Stimulated activated CD8-positive, alpha-beta memory T cell treated with anti-CD3 and anti-CD28 coated beads, Interleukin-7, amount 100 ng/mL, for 1 hour (primary cell): ENCODE results near the gene KLLN.
"Not testable (repeated sequence)": the region's sequence is repeated elsewhere in the genome, so short reads cannot be mapped to it uniquely, and the experiment has no call there.

Experiments used
- DNase-seq, 2 donors: peaks; one replicate each; pipeline ENCODE4 v3.0.0-alpha.2; 2020; ENCODE audit warnings: low read depth in 2 of 2

KLLN gene

DNA sequence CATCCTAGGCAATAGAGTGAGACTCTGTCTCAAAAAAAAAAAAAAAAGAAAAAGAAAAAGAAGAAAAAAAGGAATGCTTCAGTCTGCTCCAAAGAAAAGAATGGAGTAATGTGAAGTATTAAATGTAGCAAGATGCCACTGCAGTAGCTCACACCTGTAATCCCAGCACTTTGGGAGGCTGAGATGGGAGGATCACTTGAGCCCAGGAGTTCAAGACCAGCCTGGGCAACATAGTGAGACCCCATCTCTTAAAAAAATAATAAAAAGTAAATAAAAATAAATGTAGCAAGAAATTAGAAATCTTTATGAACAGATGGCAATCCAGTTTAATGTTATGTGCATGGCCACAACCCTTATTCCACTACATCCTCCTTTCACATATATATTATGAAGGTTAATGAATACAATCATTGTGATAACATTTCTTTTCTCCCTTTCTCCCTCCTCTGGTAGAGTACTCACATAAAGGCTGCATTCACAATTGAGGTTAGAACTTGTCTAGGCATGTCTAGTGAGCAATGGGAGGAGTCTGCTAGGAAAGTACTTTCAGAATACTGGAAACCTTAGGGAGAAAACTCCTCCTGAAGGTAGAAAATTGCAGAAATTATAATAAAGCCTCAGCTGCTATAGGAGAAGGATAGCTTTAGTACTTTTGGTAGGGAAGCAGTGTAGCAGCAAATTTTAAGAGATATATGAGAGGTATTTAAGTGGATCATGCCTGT lies 20.4 kb downstream of the KLLN start:
- no peak for DNase-seq

DNA sequence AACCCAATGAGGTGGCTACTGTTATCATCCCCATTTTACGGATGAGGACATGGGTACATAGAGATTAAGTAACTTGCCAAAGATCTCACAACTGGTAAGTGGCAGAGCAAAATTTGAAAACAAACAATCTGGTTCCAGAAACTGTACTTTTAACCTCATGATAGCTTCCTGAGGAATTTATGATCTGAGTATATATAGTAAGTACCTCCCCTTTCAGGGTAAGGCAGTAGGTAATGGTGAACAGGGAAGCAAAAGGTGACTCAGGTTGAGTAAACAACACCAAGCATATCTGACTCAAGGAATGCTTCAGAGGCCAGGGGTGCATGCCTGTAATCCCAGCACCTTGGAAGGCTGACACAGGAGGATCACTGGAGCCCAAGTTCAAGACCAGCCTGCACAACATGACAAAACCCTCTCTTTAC lies 21.1 kb downstream of the KLLN start:
- no peak for DNase-seq

DNA sequence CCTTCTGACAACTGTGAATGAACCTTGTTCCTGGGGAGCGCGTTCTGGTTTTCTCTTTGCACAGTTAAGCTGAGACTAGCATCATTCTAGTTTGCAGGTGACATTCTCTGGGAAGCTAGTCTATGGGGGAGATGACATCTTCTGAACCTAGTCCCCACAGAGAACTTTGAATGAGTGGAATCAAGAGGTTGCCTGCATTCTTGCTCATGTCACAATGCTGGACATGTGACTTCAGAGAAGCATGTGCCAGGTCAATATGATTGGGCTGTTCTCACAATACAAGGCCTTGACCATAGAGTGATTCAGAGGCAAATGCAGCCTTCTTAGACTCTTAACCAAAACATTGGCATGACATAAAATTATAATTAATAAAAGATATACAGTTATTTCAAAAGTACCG lies 22.1 kb downstream of the KLLN start:
- no peak for DNase-seq

DNA sequence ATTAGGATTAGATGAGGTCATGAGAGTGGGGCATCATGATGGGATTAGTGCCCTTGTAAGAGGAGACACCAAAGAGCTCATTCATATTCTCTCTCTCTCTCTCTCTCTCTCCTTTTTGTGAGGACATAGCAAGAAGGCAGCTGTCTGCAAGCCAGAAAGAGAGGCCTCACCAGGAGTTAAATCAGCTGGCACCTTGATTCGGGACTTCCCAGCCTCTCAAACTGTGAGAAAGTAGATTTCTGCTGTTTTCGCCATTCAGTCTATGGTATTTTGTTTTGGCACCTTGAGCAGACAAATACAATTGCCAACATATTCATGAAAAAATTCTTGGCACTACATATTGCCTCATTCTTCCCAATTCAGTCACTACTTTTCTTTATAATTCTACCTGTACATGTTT lies 24.7 kb downstream of the KLLN start:
- no peak for DNase-seq

DNA sequence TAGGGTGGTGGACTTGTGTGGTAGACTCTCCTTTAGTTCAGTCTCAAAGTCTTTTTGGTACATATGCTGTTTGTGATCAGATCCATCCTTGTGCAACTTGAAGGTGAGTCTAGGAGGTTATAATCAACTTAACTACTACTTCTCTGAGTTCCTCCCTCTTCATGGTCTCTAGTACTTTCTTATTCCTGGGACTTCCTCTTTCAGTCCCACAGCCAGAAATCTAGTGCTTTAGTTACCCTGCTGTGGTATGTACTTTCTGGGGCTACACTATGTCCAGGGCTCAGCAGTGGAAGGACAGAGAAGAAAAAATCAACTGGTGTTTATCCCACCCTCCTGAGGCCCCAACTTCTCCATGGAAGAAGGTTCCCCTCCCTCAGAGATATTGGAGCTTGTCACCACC lies 25.9 kb downstream of the KLLN start:
- DNase-seq = no peak

- DNase-seq = no peak
These were observed 27.2 kb downstream of the KLLN start for GRCh38 chr10:87836098-87836497.

GRCh38 chr10:87829986-87830729 lies 33.2 kb downstream of the KLLN start:
- no peak for DNase-seq

GRCh38 chr10:87829051-87829450 lies 34.3 kb downstream of the KLLN start:
- not testable (repeated sequence) for DNase-seq

DNA sequence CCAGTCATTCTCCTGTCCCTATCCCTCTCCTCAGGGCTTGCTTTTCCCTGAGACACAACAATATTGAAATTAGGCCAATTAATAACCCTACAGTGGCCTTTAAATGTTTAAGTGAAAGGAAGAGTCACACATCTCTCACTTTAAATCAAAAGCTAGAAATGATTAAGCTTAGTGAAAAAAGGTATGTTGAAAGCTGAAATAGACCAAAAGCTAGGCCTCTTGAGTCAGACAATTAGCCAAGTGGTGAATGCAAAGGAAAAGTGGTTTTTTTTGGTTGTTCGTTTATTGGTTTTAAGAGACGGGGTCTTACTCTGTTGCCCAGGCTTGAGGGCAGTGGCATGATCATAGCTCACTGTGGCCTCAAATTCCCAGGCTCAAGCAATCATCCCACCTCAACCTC lies 35.7 kb downstream of the KLLN start:
- no peak for DNase-seq

- no peak for DNase-seq
These were observed 36.7 kb downstream of the KLLN start for GRCh38 chr10:87826653-87827052.

- no peak for DNase-seq
These were observed 44.1 kb downstream of the KLLN start for GRCh38 chr10:87819289-87819585.

DNA sequence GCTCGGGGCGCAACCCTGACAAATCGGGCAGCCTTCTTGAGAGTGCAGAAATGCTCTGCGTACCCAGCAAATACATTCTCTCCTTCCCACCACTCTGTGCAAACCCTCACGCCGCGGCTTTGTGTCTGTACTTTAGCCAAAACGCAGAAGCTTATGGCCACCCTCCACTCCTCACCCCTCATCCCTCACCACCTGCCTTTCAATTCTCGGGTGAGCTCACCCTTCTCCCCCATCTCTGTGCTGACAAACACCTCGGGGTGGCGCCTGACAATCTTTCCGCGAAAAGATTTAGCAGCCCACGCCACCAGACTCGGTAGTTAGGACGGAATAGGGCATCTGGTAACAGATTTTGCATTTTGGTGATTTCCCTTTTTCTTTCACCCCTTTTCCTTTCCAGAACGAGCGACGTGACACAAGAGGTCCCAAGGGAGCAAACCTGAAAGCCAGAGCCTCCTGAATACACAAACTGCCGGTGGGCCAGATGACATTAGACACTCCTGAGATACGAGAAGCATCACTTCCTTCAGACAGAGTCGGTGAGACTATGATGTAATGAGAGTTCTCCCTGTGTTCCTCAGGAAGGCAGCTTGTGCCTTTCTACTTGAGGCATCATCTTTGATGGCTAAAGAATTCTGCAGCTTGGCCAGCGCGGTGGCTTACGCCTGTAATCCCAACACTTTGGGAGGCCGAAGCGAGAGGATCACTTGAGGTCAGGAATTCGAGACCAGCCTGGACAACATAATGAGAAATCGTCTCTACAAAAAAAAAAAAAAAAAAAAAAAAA lies 44.6 kb downstream of the KLLN start:
- peak; percentile 21 to 48 for DNase-seq

- DNase-seq = peak; percentile 71 to 83
These were observed 45.5 kb downstream of the KLLN start, which contains the start of gene ATAD1 for GRCh38 chr10:87817609-87818504. ATAD1 (minus strand) TSS chr10:87818226; CDS start chr10:87814599, 3,627 bp downstream.

- DNase-seq = no peak
These were observed 46.3 kb downstream of the KLLN start for GRCh38 chr10:87816898-87817608.

- no peak for DNase-seq
These were observed 47.0 kb downstream of the KLLN start for GRCh38 chr10:87816163-87816897.
